ELR (cell line): Measurements from ENCODE around the gene PAM.

Source experiments
- DNase-seq: peaks from one replicate; pipeline ENCODE4 v3.0.0-alpha.2; 2015; ENCODE audit warnings: low read depth

Gene PAM

GRCh38 chr5:102781359-102781758, 26.3 kb downstream of the PAM start:
- DNase-seq = no peak

GRCh38 chr5:102781786-102782185, 26.7 kb downstream of the PAM start:
- no peak for DNase-seq

GRCh38 chr5:102782217-102782872, 27.2 kb downstream of the PAM start:
- DNase-seq = no peak

DNA sequence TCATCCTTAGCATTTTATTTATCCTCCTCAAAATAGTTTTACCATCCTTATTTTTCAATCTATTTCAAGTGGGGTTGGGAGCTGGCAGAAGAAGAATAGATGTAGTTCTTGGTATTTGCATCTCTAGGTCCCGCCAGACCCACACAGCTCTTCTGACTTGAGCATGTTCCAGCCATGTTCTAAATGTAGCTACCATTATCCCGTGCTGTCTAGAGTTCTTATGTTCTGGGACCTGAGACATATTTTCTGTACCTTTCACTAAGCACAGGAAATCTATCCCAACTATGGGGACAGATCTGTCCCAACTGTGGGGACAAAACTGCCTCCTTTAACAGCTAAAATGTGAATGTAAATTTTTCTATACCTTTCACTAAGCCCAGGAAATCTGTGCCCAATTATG, 32.0 kb downstream of the PAM start:
- DNase-seq = no peak

- DNase-seq = no peak
Observed at GRCh38 chr5:102788788-102789187, 33.7 kb downstream of the PAM start.

DNA sequence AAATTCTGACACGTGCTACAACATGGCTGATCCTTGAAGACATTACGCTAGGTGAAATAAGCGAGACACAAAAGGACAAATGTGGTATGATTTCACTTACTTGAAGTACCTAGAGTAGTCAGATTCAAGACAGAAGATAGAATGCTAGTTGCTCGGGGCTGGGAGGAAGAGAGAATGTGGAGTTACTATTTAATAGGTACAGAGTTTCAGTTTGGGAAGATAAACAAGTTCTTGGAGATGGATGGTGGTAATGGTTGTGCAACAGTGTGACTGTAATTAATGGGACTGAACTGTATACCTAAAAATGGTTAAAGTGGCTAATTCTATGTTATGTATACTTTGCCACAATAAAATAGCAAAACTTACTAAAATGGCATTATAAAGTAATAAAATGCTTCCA, 34.4 kb downstream of the PAM start:
- no peak for DNase-seq

DNA sequence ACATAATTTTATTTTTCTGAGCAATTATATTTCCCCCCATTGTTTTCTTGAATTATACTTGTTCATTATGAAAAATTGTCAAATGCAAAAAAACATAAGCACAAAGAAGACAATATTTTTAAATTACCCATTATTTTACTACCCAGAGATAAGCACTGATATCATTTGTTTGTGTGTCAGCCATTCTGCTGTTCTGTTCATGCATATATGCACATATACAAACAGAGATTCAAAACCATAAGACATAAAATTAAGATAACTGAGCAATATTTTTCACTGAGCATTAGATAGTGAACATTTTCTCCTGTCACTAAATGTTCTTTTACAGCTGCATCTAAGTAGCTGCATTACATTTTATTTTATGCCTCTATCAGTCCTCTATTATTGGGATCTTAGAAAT, 35.6 kb downstream of the PAM start:
- DNase-seq = no peak

DNA sequence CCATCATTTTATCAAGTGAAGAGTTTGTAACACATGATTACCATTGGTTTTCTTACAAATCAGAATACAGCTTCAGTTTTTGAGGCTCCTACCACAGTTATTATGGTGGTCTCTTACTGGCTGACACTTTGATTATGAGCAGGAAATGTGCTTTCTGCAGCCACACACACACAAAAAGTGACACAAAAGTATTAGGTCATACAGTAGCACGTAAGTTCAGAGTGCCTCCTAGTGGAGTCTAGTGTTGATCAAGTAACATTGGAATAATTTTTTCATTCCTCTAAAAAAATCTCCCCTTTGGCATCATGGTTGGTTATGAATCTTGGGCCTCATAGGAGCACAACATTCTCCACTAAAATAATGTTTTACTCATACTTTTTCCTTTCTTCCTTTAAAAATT, 37.6 kb downstream of the PAM start:
- peak; percentile 56 for DNase-seq

DNA sequence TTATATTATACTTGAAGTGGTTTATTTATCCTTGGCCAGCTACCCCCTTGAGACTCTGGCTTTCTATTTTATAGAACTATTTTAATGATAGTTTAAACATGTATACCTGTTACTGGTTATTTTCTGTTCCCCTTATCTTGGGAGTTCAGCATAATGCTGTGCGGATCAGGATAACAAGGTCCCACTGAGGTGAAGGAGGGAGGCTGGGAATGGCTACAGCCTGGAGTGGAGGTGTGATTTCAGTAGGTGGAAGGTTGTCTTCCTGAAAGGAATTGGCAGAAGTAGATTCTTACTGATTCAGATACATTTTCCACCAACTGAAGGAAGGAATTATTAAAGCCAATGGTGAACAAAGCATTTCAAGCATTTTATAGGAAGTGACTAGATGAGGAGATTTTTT, 38.9 kb downstream of the PAM start:
- no peak for DNase-seq

DNA sequence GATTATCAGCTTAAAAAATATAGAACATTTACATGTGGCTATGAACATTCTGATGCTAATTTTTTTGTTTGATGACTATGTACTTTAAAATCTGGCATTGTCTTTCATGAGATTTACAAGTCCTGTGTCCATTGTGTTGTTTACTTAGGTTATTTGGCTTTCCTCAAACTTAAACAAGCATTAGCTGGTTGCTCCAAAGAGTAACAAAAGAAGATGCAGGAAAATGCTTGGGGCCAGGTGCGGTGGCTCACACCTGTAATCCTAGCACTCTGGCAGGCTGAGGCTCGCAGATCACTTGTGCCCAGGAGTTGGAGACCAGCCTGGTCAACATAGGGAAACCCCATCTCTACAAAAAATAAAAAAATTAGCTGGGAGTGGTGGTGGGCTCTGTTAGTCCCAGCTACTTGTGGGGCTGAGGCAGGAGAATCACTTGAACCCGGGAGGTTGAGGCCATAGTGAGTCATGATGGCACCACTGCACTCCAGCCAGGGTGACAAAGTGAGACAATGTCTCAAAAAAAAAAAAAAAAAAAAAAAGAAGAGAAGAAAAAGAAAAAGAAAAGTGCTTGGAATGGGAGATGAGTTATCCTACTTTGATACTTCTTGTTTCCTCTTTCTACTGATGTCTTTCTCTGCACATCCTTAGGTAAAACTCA, 39.7 kb downstream of the PAM start:
- no peak for DNase-seq

GRCh38 chr5:102795526-102795925, 40.4 kb downstream of the PAM start:
- no peak for DNase-seq

DNA sequence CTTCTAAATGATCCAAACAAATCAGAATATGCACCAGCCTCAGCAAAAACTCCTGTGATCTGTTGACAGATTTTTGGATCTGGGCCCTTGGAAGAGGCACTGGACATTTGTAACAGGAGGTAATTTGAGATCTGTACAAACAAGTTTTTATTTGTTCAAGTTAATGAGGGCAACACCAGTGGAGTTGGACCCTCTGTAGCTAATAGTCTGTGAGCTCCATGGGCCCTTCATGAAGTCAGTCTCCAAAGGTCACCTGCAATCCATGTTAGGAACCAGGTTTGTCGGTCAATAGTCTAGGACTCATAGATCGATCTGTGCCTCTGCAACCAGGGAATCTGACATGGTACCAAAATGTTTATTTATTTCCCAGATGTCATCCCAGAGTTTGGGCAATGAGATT, 40.9 kb downstream of the PAM start:
- no peak for DNase-seq

- no peak for DNase-seq
Observed at GRCh38 chr5:102796498-102796897, 41.4 kb downstream of the PAM start.

DNA sequence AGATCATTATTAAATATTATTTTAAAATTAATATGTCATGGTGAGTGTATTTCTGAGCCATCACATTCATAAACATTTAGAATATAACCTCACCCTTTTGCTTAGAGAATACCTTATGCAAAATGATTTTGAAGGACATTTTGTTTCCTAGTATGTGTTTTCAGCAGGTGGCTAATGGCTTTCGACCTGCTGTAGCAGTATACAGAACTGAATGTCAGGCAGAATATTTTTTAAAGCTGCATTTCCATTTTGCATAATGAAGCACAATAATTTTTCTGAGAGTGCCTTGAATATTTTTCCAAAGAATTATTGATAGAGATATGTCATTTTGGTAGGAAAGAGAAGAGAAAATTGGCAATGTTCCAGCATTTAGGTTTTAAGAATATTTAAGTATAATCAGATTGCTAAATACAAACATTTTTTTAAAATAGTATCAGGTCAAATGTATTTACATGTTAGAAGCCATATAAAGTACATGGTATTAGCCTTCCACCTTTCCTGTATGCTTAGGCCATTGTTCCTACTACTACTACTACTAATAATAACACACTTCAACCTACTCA, 42.3 kb downstream of the PAM start:
- DNase-seq = no peak

- DNase-seq = no peak
Observed at GRCh38 chr5:102798104-102798785, 43.1 kb downstream of the PAM start.

DNA sequence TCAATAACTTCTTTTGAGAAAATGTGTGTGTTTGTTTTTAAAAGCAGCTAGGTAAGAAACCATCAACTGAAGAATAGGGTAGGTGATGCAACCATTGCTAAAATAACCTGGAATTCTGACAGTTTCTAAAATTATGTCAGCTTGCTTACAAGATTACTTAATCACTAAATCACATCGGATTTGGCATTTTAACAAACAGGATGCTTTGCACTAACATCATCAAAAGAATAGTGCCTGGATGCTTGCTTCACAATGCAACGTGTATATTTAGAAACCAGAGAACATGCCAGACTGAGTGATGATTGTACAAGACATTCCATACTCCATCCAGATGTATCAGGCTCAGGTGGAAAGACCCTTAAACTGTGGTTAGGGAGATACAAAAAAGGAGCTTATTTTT, 43.9 kb downstream of the PAM start:
- no peak for DNase-seq

DNA sequence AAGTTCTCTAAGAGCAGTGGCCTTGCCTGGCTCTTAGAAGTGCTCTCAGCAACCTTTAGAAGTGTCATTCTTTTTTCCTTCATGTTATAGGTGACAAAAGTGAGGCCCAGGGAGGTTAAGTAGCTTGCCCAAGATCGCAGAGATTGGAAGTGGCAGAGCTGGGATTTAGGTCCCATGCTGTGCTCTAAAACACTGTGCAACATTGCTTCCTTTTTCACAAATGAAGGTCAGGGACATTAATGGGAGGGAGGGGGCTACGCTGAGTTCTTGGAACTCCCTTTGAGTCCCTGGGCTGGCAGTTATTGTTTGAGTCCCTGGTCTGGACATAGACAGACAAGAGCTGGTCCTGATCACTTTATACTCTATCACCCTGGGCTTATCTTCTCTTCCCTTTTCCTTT, 45.3 kb downstream of the PAM start:
- DNase-seq = no peak

- no peak for DNase-seq
Observed at GRCh38 chr5:102801371-102801770, 46.3 kb downstream of the PAM start.

- DNase-seq = no peak
Observed at GRCh38 chr5:102802708-102803458, 47.8 kb downstream of the PAM start.

GRCh38 chr5:102807878-102808502, 52.9 kb downstream of the PAM start:
- peak; percentile 60 for DNase-seq

GRCh38 chr5:102809033-102809432, 53.9 kb downstream of the PAM start:
- DNase-seq = no peak

DNA sequence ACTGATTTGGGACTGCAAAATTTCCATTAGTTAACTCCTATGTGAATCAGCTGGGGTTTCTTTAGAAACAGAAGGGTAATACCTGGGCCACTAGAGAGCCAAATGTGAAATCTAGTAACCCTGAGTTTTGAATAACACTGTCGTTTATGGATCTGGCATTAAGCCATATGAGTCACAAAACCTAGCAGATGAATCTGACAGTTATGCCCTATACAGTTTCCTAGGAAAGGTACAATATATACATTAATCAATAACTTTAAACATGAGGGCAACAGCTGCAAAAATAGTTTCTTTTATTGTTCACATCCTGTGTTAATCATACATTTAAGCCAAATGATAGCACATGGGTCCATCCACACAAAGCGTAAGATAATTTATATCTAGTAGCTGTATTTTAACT, 56.9 kb downstream of the PAM start:
- peak; percentile 79 for DNase-seq
